Sigmoid colon (tissue), 4 donors: ENCODE results near the gene SERP1.

ENCODE experiments used
- CTCF ChIP-seq, 4 experiments: fragments of 450-650 bp in 3 of 4; fragments of 200-600 bp in 1 of 4; IDR thresholded peaks; one replicate each; pipeline ENCODE4 v1.5.1; 2016 to 2019; ENCODE audit warnings: antibody characterized with exemption in 4 of 4, mild to moderate bottlenecking in 3 of 4, moderate library complexity in 2 of 4
- EP300 ChIP-seq, 4 donors: sonication (generic); formaldehyde crosslinking; IDR thresholded peaks; one replicate each; pipeline ENCODE4 v1.6.1; 2017; ENCODE audit warnings: antibody characterized with exemption in 4 of 4
- POLR2A ChIP-seq, 2 donors: fragments of 450-650 bp; IDR thresholded peaks; one replicate each; pipeline ENCODE4 v1.6.1; 2016; ENCODE audit warnings: antibody characterized with exemption in 2 of 2, mild to moderate bottlenecking in 2 of 2, moderate library complexity in 2 of 2

- TF ChIP-seq CTCF (IDR thresholded peaks at IDR 0.05): no peak
- no peak for TF ChIP-seq EP300 (IDR thresholded peaks at IDR 0.05)
- no peak for TF ChIP-seq POLR2A (IDR thresholded peaks at IDR 0.05)
These were observed 31.1 kb downstream of the SERP1 start for GRCh38 chr3:150515210-150515609.
